A549 (cell line): Measurements from ENCODE around the gene PCDHGC5. TPM values are rescaled to one million over a fixed set of nuclear protein-coding genes. Genes with fewer than 3 reads are reported as not detected.

Experiments used
- ATAC-seq, 2 experiments: fragments of 200-7000 bp in 1 of 2; fragments of >200 bp in 1 of 2; cut with Nextera tagmentation in 1 of 2; cut with Tn5 transposase in 1 of 2; 3 replicates each; pipeline versions ENCODE4 v1.8.0 to v1.9.1; 2018 to 2020; ENCODE audit warnings: mild to moderate bottlenecking in 1 of 2, moderate library complexity in 1 of 2
- CTCF ChIA-PET: fragments of 300-600 bp; sonication (Branson Sonifier 250); formaldehyde crosslinking; extraction: SDS; loops from one replicate; lab custom pipeline; 2021; ENCODE audit warnings: antibody characterized with exemption, inconsistent platforms; lab: Yijun Ruan, JAX
- POLR2A ChIA-PET: fragments of 350-600 bp; formaldehyde crosslinking; extraction: SDS; loops from one replicate; lab custom pipeline; 2021; ENCODE audit warnings: antibody characterized with exemption, inconsistent platforms; lab: Yijun Ruan, JAX
- DNase-seq, 2 experiments: peaks; one replicate each; pipeline versions ENCODE4 v3.0.0 to v3.0.0-alpha.2; 2011 to 2016; ENCODE audit warnings: low read depth in 1 of 2, low spot score in 1 of 2
- FAIRE-seq: peaks from 2 replicates; lab custom pipeline; 2011; peaks lifted over from hg19 to GRCh38; lab: Jason Lieb, UNC
- H3K27ac ChIP-seq, 2 experiments: fragments of >200 bp; sonication (Bioruptor Twin); formaldehyde crosslinking; 3 replicates each; pipeline ENCODE4 v1.5.1; 2016 to 2017
- H3K4me1 ChIP-seq: fragments of >200 bp; sonication (Bioruptor Twin); formaldehyde crosslinking; 3 replicates; pipeline ENCODE4 v1.6.1; 2016
- H3K4me2 ChIP-seq: fragments of >200 bp; sonication (Bioruptor Twin); formaldehyde crosslinking; 3 replicates; pipeline ENCODE4 v1.6.1; 2016
- H3K4me3 ChIP-seq: fragments of >200 bp; sonication (Bioruptor Twin); formaldehyde crosslinking; 3 replicates; pipeline ENCODE4 v1.5.1; 2016
- H3K9me3 ChIP-seq: fragments of >200 bp; sonication (Bioruptor Twin); formaldehyde crosslinking; 3 replicates; pipeline ENCODE4 v1.6.1; 2016
- CBX8 ChIP-seq: fragments of 200-600 bp; sonication (generic); IDR thresholded peaks from 2 replicates; pipeline ENCODE4 v1.6.1; 2016
- EHF ChIP-seq: fragments of 250-450 bp; sonication (Bioruptor Pico); IDR thresholded peaks from 2 replicates; pipeline ENCODE4 v1.5.0; 2020; ENCODE audit warnings: mild to moderate bottlenecking
- EHMT2 ChIP-seq: fragments of 200-600 bp; sonication (generic); IDR thresholded peaks from 2 replicates; pipeline ENCODE4 v1.6.1; 2016; ENCODE audit warnings: antibody characterized with exemption, low read depth, mild to moderate bottlenecking, moderate library complexity
- EP300 ChIP-seq, 2 experiments: fragments of >200 bp; sonication (Bioruptor Twin); formaldehyde crosslinking; IDR thresholded peaks; 2 replicates in 1 of 2; 3 replicates in 1 of 2; pipeline ENCODE4 v1.6.1; 2016 to 2017
- ESRRA ChIP-seq: fragments of 150-350 bp; IDR thresholded peaks from 2 replicates; pipeline ENCODE4 v1.6.1; 2014; ENCODE audit warnings: mild to moderate bottlenecking, low read length, borderline replicate concordance
- FOSB ChIP-seq: fragments of 250-450 bp; sonication (Bioruptor Pico); IDR thresholded peaks from 2 replicates; pipeline ENCODE4 v1.5.0; 2020; ENCODE audit warnings: mild to moderate bottlenecking, moderate library complexity
- KDM1A ChIP-seq: fragments of 200-600 bp; sonication (generic); IDR thresholded peaks from 2 replicates; pipeline ENCODE4 v1.6.1; 2016; ENCODE audit warnings: low read depth, mild to moderate bottlenecking
- MAFK ChIP-seq: fragments of 450-650 bp; IDR thresholded peaks from 2 replicates; pipeline ENCODE4 v1.6.1; 2014; ENCODE audit not compliant: partially characterized antibody
- NFE2L2 ChIP-seq: fragments of 150-350 bp; conservative IDR thresholded peaks from 2 replicates; pipeline ENCODE4 v1.6.1; 2014; ENCODE audit warnings: low read length
- NPAS2 ChIP-seq: fragments of 250-450 bp; sonication (Bioruptor Pico); IDR thresholded peaks from 2 replicates; pipeline ENCODE4 v1.8.0; 2022; ENCODE audit warnings: mild to moderate bottlenecking, moderate library complexity, borderline replicate concordance
- RAD21 ChIP-seq, 2 experiments: fragments of >200 bp in 1 of 2; sonication (Bioruptor Twin) in 1 of 2; formaldehyde crosslinking in 1 of 2; IDR thresholded peaks in 1 of 2; conservative IDR thresholded peaks in 1 of 2; 2 replicates in 1 of 2; 3 replicates in 1 of 2; pipeline ENCODE4 v1.6.1; 2012 to 2018; ENCODE audit warnings: inconsistent platforms in 1 of 2
- SMC3 ChIP-seq: fragments of >200 bp; sonication (Bioruptor Twin); formaldehyde crosslinking; IDR thresholded peaks from 3 replicates; pipeline ENCODE4 v1.6.1; 2018; ENCODE audit warnings: inconsistent platforms
- WGBS: methylation state at CpG from one replicate; pipeline ENCODE4 v1.1.6; 2017; ENCODE audit errors: missing lambda C conversion rate; 5-methylcytosine and 5-hydroxymethylcytosine counted together
- polyA plus RNA-seq, 4 experiments: library from polyadenylated mRNA; depleted of rRNA in 3 of 4; stranded (reverse); fragments of >200 nt; fragmentation: RNase III in 1 of 4; extraction: RNeasy Plus Mini Kit Qiagen cat#74134 plus additional on column Dnase treatment in 1 of 4; gene quantifications; 2 replicates in 3 of 4; 3 replicates in 1 of 4; pipeline ENCODE4 v1.2.3, GENCODE V29; 2011 to 2017
- TF ChIP-seq, protein P1 (sequence below): fragments of 200-600 bp; sonication (generic); IDR thresholded peaks from 2 replicates; pipeline ENCODE4 v1.6.1; 2016; ENCODE audit warnings: antibody characterized with exemption, mild to moderate bottlenecking, moderate library complexity
- TF ChIP-seq, protein P2 (sequence below): fragments of 250-450 bp; sonication (Bioruptor Pico); IDR thresholded peaks from 2 replicates; pipeline ENCODE4 v1.5.0; 2021; ENCODE audit warnings: mild to moderate bottlenecking, moderate library complexity, borderline replicate concordance
- TF ChIP-seq, protein P3 (sequence below): fragments of >200 bp; sonication (Bioruptor Twin); formaldehyde crosslinking; IDR thresholded peaks from 3 replicates; pipeline ENCODE4 v1.5.1; 2016
- TF ChIP-seq, protein P4 (sequence below): fragments of 250-450 bp; sonication (Bioruptor Pico); IDR thresholded peaks from 2 replicates; pipeline ENCODE4 v1.5.0; 2020; ENCODE audit warnings: low read depth, mild to moderate bottlenecking, moderate library complexity

Gene PCDHGC5
- polyA plus RNA-seq, 2 of the 4 experiments (the other 2 are of a cell fraction), result not detected

DNA sequence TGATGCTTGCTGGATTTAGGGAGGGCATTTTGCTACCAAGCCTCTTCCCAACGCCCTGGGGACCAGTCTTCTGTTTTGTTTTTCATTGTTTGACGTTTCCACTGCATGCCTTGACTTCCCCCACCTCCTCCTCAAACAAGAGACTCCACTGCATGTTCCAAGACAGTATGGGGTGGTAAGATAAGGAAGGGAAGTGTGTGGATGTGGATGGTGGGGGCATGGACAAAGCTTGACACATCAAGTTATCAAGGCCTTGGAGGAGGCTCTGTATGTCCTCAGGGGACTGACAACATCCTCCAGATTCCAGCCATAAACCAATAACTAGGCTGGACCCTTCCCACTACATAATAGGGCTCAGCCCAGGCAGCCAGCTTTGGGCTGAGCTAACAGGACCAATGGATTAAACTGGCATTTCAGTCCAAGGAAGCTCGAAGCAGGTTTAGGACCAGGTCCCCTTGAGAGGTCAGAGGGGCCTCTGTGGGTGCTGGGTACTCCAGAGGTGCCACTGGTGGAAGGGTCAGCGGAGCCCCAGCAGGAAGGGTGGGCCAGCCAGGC, 23.0 kb downstream of the PCDHGC5 start:
- ATAC-seq (peak in 1 of 2 experiments; percentile 13; a peak in 2 of 6 replicates), DNase-seq (no peak), FAIRE-seq (no peak)
- no peaks in the 10 kb centered on the region for H3K4me1 ChIP-seq
- ChIA-PET POLR2A (no interaction called here), CTCF (interaction anchor here (0.9 to 15.1 kb wide), 8 partner anchors 8 to 173 kb away, joined by 4 to 163 read pairs (median 6); partner anchors contain the start of genes PCDHGA10, PCDHGA2 and PCDHGA7)
- H3K9me3 ChIP-seq, result no peaks in the 10 kb centered on the region
- no peak overlapping the region for H3K27ac ChIP-seq
- 53% methylated on average over 3 of the region's 4 CpGs for WGBS
- H3K4me3 ChIP-seq, result no peak overlapping the region
- H3K4me2 ChIP-seq, result no peak overlapping the region
- TF ChIP-seq MAFK (no peak), EHMT2 (no peak), FOSB (CRISPR knock-in tag) (no peak), EP300 (IDR thresholded peaks at IDR 0.05) (no peak), NPAS2 (no peak), NFE2L2 (no peak)
- TF ChIP-seq, protein P1, sequence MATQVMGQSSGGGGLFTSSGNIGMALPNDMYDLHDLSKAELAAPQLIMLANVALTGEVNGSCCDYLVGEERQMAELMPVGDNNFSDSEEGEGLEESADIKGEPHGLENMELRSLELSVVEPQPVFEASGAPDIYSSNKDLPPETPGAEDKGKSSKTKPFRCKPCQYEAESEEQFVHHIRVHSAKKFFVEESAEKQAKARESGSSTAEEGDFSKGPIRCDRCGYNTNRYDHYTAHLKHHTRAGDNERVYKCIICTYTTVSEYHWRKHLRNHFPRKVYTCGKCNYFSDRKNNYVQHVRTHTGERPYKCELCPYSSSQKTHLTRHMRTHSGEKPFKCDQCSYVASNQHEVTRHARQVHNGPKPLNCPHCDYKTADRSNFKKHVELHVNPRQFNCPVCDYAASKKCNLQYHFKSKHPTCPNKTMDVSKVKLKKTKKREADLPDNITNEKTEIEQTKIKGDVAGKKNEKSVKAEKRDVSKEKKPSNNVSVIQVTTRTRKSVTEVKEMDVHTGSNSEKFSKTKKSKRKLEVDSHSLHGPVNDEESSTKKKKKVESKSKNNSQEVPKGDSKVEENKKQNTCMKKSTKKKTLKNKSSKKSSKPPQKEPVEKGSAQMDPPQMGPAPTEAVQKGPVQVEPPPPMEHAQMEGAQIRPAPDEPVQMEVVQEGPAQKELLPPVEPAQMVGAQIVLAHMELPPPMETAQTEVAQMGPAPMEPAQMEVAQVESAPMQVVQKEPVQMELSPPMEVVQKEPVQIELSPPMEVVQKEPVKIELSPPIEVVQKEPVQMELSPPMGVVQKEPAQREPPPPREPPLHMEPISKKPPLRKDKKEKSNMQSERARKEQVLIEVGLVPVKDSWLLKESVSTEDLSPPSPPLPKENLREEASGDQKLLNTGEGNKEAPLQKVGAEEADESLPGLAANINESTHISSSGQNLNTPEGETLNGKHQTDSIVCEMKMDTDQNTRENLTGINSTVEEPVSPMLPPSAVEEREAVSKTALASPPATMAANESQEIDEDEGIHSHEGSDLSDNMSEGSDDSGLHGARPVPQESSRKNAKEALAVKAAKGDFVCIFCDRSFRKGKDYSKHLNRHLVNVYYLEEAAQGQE, result no peak
- TF ChIP-seq, protein P2, sequence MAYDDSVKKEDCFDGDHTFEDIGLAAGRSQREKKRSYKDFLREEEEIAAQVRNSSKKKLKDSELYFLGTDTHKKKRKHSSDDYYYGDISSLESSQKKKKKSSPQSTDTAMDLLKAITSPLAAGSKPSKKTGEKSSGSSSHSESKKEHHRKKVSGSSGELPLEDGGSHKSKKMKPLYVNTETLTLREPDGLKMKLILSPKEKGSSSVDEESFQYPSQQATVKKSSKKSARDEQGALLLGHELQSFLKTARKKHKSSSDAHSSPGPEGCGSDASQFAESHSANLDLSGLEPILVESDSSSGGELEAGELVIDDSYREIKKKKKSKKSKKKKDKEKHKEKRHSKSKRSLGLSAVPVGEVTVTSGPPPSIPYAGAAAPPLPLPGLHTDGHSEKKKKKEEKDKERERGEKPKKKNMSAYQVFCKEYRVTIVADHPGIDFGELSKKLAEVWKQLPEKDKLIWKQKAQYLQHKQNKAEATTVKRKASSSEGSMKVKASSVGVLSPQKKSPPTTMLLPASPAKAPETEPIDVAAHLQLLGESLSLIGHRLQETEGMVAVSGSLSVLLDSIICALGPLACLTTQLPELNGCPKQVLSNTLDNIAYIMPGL (CRISPR knock-in tag), result no peak

DNA sequence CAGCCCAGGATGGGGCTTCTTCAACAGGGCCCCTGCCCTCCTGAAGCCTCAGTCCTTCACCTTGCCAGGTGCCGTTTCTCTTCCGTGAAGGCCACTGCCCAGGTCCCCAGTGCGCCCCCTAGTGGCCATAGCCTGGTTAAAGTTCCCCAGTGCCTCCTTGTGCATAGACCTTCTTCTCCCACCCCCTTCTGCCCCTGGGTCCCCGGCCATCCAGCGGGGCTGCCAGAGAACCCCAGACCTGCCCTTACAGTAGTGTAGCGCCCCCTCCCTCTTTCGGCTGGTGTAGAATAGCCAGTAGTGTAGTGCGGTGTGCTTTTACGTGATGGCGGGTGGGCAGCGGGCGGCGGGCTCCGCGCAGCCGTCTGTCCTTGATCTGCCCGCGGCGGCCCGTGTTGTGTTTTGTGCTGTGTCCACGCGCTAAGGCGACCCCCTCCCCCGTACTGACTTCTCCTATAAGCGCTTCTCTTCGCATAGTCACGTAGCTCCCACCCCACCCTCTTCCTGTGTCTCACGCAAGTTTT, 23.6 kb downstream of the PCDHGC5 start:
- CTCF ChIA-PET, result interaction anchor here (0.9 to 15.1 kb wide), 13 partner anchors 9 to 428 kb away, joined by 3 to 163 read pairs (median 5); partner anchors contain the start of genes PCDHGA10, PCDHGA2, PCDHGA5 and PCDHGA7
- H3K4me2 ChIP-seq, result no peak overlapping the region
- ATAC-seq (peak in 1 of 2 experiments; percentile 75; a peak in 3 of 6 replicates), DNase-seq (peak; percentile 62 to 63)
- POLR2A ChIA-PET, result no interaction called here
- H3K4me1 ChIP-seq, result no peaks in the 10 kb centered on the region
- WGBS, result 78% methylated on average over 26 of the region's 28 CpGs
- no peaks in the 10 kb centered on the region for H3K9me3 ChIP-seq
- no peak overlapping the region for H3K4me3 ChIP-seq
- TF ChIP-seq, protein P3, sequence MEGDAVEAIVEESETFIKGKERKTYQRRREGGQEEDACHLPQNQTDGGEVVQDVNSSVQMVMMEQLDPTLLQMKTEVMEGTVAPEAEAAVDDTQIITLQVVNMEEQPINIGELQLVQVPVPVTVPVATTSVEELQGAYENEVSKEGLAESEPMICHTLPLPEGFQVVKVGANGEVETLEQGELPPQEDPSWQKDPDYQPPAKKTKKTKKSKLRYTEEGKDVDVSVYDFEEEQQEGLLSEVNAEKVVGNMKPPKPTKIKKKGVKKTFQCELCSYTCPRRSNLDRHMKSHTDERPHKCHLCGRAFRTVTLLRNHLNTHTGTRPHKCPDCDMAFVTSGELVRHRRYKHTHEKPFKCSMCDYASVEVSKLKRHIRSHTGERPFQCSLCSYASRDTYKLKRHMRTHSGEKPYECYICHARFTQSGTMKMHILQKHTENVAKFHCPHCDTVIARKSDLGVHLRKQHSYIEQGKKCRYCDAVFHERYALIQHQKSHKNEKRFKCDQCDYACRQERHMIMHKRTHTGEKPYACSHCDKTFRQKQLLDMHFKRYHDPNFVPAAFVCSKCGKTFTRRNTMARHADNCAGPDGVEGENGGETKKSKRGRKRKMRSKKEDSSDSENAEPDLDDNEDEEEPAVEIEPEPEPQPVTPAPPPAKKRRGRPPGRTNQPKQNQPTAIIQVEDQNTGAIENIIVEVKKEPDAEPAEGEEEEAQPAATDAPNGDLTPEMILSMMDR, result peak; percentile 65
- peak; percentile 52 for TF ChIP-seq SMC3
- TF ChIP-seq, protein P4, sequence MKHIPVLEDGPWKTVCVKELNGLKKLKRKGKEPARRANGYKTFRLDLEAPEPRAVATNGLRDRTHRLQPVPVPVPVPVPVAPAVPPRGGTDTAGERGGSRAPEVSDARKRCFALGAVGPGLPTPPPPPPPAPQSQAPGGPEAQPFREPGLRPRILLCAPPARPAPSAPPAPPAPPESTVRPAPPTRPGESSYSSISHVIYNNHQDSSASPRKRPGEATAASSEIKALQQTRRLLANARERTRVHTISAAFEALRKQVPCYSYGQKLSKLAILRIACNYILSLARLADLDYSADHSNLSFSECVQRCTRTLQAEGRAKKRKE (CRISPR knock-in tag), result no peak
- no peak for TF ChIP-seq KDM1A
- TF ChIP-seq RAD21 (conservative IDR thresholded peaks at IDR 0.05 in 1 of 2, IDR thresholded peaks at IDR 0.05 in 1 of 2), result peak; percentile 20 to 42; a peak in 3 of 5 replicates
- TF ChIP-seq EHF (CRISPR knock-in tag), result no peak
- no peak for TF ChIP-seq MAFK
- TF ChIP-seq ESRRA, result no peak
- TF ChIP-seq CBX8, result no peak
- TF ChIP-seq, all 56 proteins: peak for 3
- no peak for FAIRE-seq
- no peak overlapping the region for H3K27ac ChIP-seq
